HG02885 (cell line): Measurements from ENCODE around the gene PSKH1.

ENCODE experiments used
- ATAC-seq: cut with Tn5 transposase; IDR thresholded peaks from one replicate; pipeline ENCODE4 v1.9.1; 2021; ENCODE audit warnings: mild to moderate bottlenecking; ENCODE audit not compliant: unreplicated experiment, poor library complexity

The PSKH1 gene

GRCh38 chr16:67953641-67954375, 60.8 kb downstream of the PSKH1 start:
- ATAC-seq: no peak

- no peak for ATAC-seq
Measured at GRCh38 chr16:67954421-67955196, 61.6 kb downstream of the PSKH1 start.

- no peak for ATAC-seq
Measured at GRCh38 chr16:67957622-67958021, 64.6 kb downstream of the PSKH1 start.

- no peak for ATAC-seq
Measured at GRCh38 chr16:67959536-67960329, 66.7 kb downstream of the PSKH1 start.

GRCh38 chr16:67961551-67961957, 68.5 kb downstream of the PSKH1 start:
- ATAC-seq: no peak

- ATAC-seq: no peak
Measured at GRCh38 chr16:67962135-67962534, 69.1 kb downstream of the PSKH1 start.

GRCh38 chr16:67963292-67963661, 70.2 kb downstream of the PSKH1 start:
- no peak for ATAC-seq

- no peak for ATAC-seq
Measured at GRCh38 chr16:67963662-67964321, 70.7 kb downstream of the PSKH1 start.

- no peak for ATAC-seq
Measured at GRCh38 chr16:67964477-67965131, 71.5 kb downstream of the PSKH1 start.

GRCh38 chr16:67965668-67966548, 72.9 kb downstream of the PSKH1 start:
- no peak for ATAC-seq

- no peak for ATAC-seq
Measured at GRCh38 chr16:67966549-67967182, 73.6 kb downstream of the PSKH1 start.

- ATAC-seq: peak; percentile 11
Measured at GRCh38 chr16:67967183-67967957, 74.3 kb downstream of the PSKH1 start.

- peak; percentile 24 for ATAC-seq
Measured at GRCh38 chr16:67967958-67968399, 74.9 kb downstream of the PSKH1 start.

GRCh38 chr16:67968400-67969253, 75.6 kb downstream of the PSKH1 start, which contains the start of gene SLC12A4:
Gene SLC12A4, minus strand, starts transcription at chr16:67968637. Its CDS starts 84 bp downstream, at chr16:67968553.
- ATAC-seq: peak; percentile 78

- no peak for ATAC-seq
Measured at GRCh38 chr16:67969254-67970039, 76.4 kb downstream of the PSKH1 start.

- ATAC-seq: no peak
Measured at GRCh38 chr16:67971111-67971510, 78.1 kb downstream of the PSKH1 start.
